Endothelial cell of umbilical vein (primary cell): ENCODE measurements around the gene SRP9. TPM values are rescaled to one million over a fixed set of nuclear protein-coding genes. Genes with fewer than 3 reads are reported as not detected.

Experiments used
- BruUV-seq: library from RNA; stranded (reverse); fragments of 400-500 nt; replicated peaks from 2 replicates; lab custom pipeline; 2021; lab: Mats Ljungman, UMichigan
- CTCF ChIA-PET: fragments of 300-600, 350-600 bp; sonication (Branson Sonifier 250); formaldehyde crosslinking; loops from one replicate; lab custom pipeline; 2021; ENCODE audit warnings: antibody characterized with exemption, inconsistent platforms; lab: Charles Lee
- POLR2A ChIA-PET: fragments of 300-600, 350-600 bp; sonication (Branson Sonifier 250); formaldehyde crosslinking; loops from one replicate; lab custom pipeline; 2021; ENCODE audit warnings: antibody characterized with exemption, inconsistent platforms; lab: Charles Lee
- DNase-seq: peaks from one replicate; pipeline ENCODE4 v3.0.0-alpha.2; 2011; ENCODE audit warnings: low read depth, low spot score
- FAIRE-seq: peaks from 2 replicates; lab custom pipeline; 2011; peaks lifted over from hg19 to GRCh38; lab: Jason Lieb, UNC
- H2AFZ ChIP-seq: 2 replicates; pipeline ENCODE4 v1.6.0; 2012; ENCODE audit warnings: low read depth, low read length, control low read depth, inconsistent platforms
- H3K27ac ChIP-seq: 2 replicates; pipeline ENCODE4 v1.5.1; 2011; ENCODE audit warnings: low read depth, mild to moderate bottlenecking, control low read depth, low read length, moderate library complexity; ENCODE audit not compliant: insufficient read depth
- H3K27me3 ChIP-seq, 2 experiments: 2 replicates each; pipeline versions ENCODE4 v1.6.0 to v1.6.1; 2011; ENCODE audit warnings: low read length in 2 of 2, mixed read lengths in 1 of 2; ENCODE audit not compliant: control insufficient read depth in 2 of 2, insufficient read depth in 2 of 2
- H3K36me3 ChIP-seq, 2 experiments: 2 replicates in 1 of 2; 3 replicates in 1 of 2; pipeline ENCODE4 v1.5.1; 2011; ENCODE audit warnings: low read length in 2 of 2, mild to moderate bottlenecking in 1 of 2, moderate library complexity in 1 of 2; ENCODE audit not compliant: control insufficient read depth in 2 of 2, insufficient read depth in 2 of 2; ENCODE audit errors: extremely low read depth in 1 of 2
- H3K4me1 ChIP-seq: 3 replicates; pipeline ENCODE4 v1.5.1; 2011; ENCODE audit warnings: mild to moderate bottlenecking, low read length; ENCODE audit not compliant: control insufficient read depth, insufficient read depth; ENCODE audit errors: extremely low read depth
- H3K4me2 ChIP-seq: 2 replicates; pipeline ENCODE4 v1.6.1; 2011; ENCODE audit warnings: low read length, control low read depth, mixed read lengths; ENCODE audit not compliant: insufficient read depth
- H3K4me3 ChIP-seq, 3 experiments: fragments of 200-600 bp in 1 of 3; sonication (generic), shearing (Covaris generic) in 1 of 3; replicated peaks in 1 of 3; 2 replicates each; pipeline ENCODE4 v1.5.1; 2011 to 2016; ENCODE audit warnings: control low read depth in 3 of 3, low read length in 3 of 3, mild to moderate bottlenecking in 2 of 3, inconsistent platforms in 1 of 3, low read depth in 1 of 3, moderate library complexity in 1 of 3; ENCODE audit not compliant: insufficient read depth in 1 of 3
- H3K79me2 ChIP-seq: 2 replicates; pipeline ENCODE4 v1.6.0; 2012; ENCODE audit warnings: low read length, inconsistent platforms; ENCODE audit not compliant: control insufficient read depth, insufficient read depth
- H3K9ac ChIP-seq: replicated peaks from 2 replicates; pipeline ENCODE3; 2011; ENCODE audit warnings: low read length, control low read depth; ENCODE audit not compliant: insufficient read depth; ENCODE audit errors: extremely low read depth
- H3K9me1 ChIP-seq: replicated peaks from 3 replicates; pipeline ENCODE4 v1.6.0; 2011; ENCODE audit warnings: mild to moderate bottlenecking, low read length; ENCODE audit not compliant: control insufficient read depth, insufficient read depth; ENCODE audit errors: extremely low read depth
- H3K9me3 ChIP-seq: replicated peaks from 2 replicates; pipeline ENCODE4 v1.5.1; 2012; ENCODE audit warnings: low read length, inconsistent platforms; ENCODE audit not compliant: control insufficient read depth, insufficient read depth
- H4K20me1 ChIP-seq: replicated peaks from 2 replicates; pipeline ENCODE3; 2011; ENCODE audit warnings: mild to moderate bottlenecking, low read length; ENCODE audit not compliant: control insufficient read depth, insufficient read depth; ENCODE audit errors: extremely low read depth
- CTCF ChIP-seq, 2 donors: IDR thresholded peaks; 1 replicate in 1 of 2; 2 replicates in 1 of 2; pipeline ENCODE4 v1.5.1; 2011; ENCODE audit warnings: low read length in 2 of 2, mild to moderate bottlenecking in 2 of 2, moderate library complexity in 2 of 2, control low read depth in 1 of 2, inconsistent platforms in 1 of 2, low read depth in 1 of 2; ENCODE audit not compliant: insufficient read depth in 1 of 2; ENCODE audit errors: extremely low read depth in 1 of 2
- EZH2 ChIP-seq: IDR thresholded peaks from 2 replicates; pipeline ENCODE4 v1.6.1; 2012; ENCODE audit warnings: borderline replicate concordance, low read depth, mild to moderate bottlenecking, moderate library complexity, low read length, inconsistent platforms; ENCODE audit not compliant: severe bottlenecking
- FOS ChIP-seq: IDR thresholded peaks from 2 replicates; pipeline ENCODE4 v1.6.1; 2011; ENCODE audit warnings: mild to moderate bottlenecking, low read length, moderate library complexity, borderline replicate concordance; ENCODE audit not compliant: insufficient read depth
- GATA2 ChIP-seq: IDR thresholded peaks from 2 replicates; pipeline ENCODE4 v1.7.0; 2011; ENCODE audit warnings: low read depth, mild to moderate bottlenecking, moderate library complexity, mixed read lengths, low read length; ENCODE audit not compliant: insufficient read length, insufficient read depth
- JUN ChIP-seq: IDR thresholded peaks from 2 replicates; pipeline ENCODE4 v1.6.1; 2011; ENCODE audit warnings: borderline replicate concordance, low read depth; ENCODE audit not compliant: insufficient read length, insufficient read depth
- MAX ChIP-seq: IDR thresholded peaks from 2 replicates; pipeline ENCODE4 v1.6.1; 2011; ENCODE audit not compliant: insufficient read depth, insufficient read length
- MYC ChIP-seq: IDR thresholded peaks from one replicate; pipeline ENCODE4 v1.6.1; 2011; ENCODE audit warnings: mild to moderate bottlenecking, low read depth, low read length
- POLR2A ChIP-seq: IDR thresholded peaks from 2 replicates; pipeline ENCODE4 v1.6.1; 2012; ENCODE audit warnings: low read depth, mild to moderate bottlenecking, control low read depth, low read length
- POLR2AphosphoS5 ChIP-seq: IDR thresholded peaks from 2 replicates; pipeline ENCODE4 v1.6.1; 2012; ENCODE audit warnings: low read depth, mild to moderate bottlenecking, control low read depth, low read length, moderate library complexity; ENCODE audit not compliant: insufficient read depth
- dilution Hi-C: fragments of 300-500 bp; cut with MboI; formaldehyde crosslinking; loops from one replicate; pipeline ENCODE4 v1.15.0; 2019; ENCODE audit warnings: low sequenced_read_pairs; ENCODE audit not compliant: extremely low pct_ligation_motif_present
- intact Hi-C: fragments of 100-400 bp; cut with micrococcal nuclease; formaldehyde crosslinking; loops from one replicate; pipeline ENCODE4 v1.10.0; 2022
- polyA plus RNA-seq, 4 experiments: library from polyadenylated mRNA; depleted of rRNA in 3 of 4; stranded (reverse) in 3 of 4; unstranded in 1 of 4; fragments of >200 nt; gene quantifications; 2 replicates each; pipeline versions ENCODE4 v1.2.1 to v1.2.3, GENCODE V29; 2011 to 2012; ENCODE audit warnings: missing spikeins in 1 of 4
- total RNA-seq: library from RNA; stranded (reverse); gene quantifications from 2 replicates; pipeline ENCODE4 v1.2.3, GENCODE V29; 2021

The SRP9 gene
- total and polyA plus RNA-seq, 2 donors (not counting 3 experiments of a cell fraction or from before 2014, with no cell fraction given) = 283 to 384 TPM

- BruUV-seq = no TSS peak
- CTCF ChIA-PET = no interaction called here
- no peaks in the 10 kb centered on the region for H3K79me2 ChIP-seq
These were observed 38.0 kb downstream of the SRP9 start for GRCh38 chr1:225815526-225816178.

GRCh38 chr1:225816643-225817538 is 39.3 kb downstream of the SRP9 start:
- H3K9me3 ChIP-seq = no peaks in the 10 kb centered on the region
- TF ChIP-seq JUN = no peak
- TF ChIP-seq CTCF (IDR thresholded peaks at IDR 0.05; ENCODE audit: extremely low read depth in 1 of 2, insufficient read depth in 1 of 2, low read depth in 1 of 2, low read length in 2 of 2) = no peak
- TF ChIP-seq EZH2 = no peak
- no peak for TF ChIP-seq MYC
- no peak for TF ChIP-seq GATA2
- no peak for TF ChIP-seq POLR2AphosphoS5
- TF ChIP-seq FOS = no peak
- TF ChIP-seq MAX = no peak
- no peak for TF ChIP-seq POLR2A
- peak overlapping the region; percentile 53 for H3K27ac ChIP-seq
- FAIRE-seq = no peak
- H3K36me3 ChIP-seq = no peaks in the 10 kb centered on the region
- dilution Hi-C loops = no loop called here
- H4K20me1 ChIP-seq = no peaks in the 10 kb centered on the region
- no peaks in the 10 kb centered on the region for H3K9me1 ChIP-seq
- peak overlapping the region; percentile 83 for H2AFZ ChIP-seq
- H3K4me1 ChIP-seq = peaks cover 9% of the 10 kb centered on the region
- POLR2A ChIA-PET = no interaction called here
- H3K4me3 ChIP-seq = no peak overlapping the region
- intact Hi-C loops = no loop called here
- H3K79me2 ChIP-seq = no peaks in the 10 kb centered on the region
- peak; percentile 75 for DNase-seq
- BruUV-seq = no TSS peak
- H3K9ac ChIP-seq = no peak overlapping the region
- no peaks in the 10 kb centered on the region for H3K27me3 ChIP-seq
- H3K4me2 ChIP-seq = no peak overlapping the region
- CTCF ChIA-PET = no interaction called here

More at GRCh38 chr1:225815526-225816178, 38.0 kb downstream of the SRP9 start:
- H3K4me3 ChIP-seq = no peak overlapping the region
- no peak overlapping the region for H3K4me2 ChIP-seq
- intact Hi-C loops (no loop called here), dilution Hi-C loops (no loop called here)
- H3K9me1 ChIP-seq = no peaks in the 10 kb centered on the region
- H2AFZ ChIP-seq = no peak overlapping the region
- FAIRE-seq (no peak), DNase-seq (no peak)
- H3K36me3 ChIP-seq = no peaks in the 10 kb centered on the region
- TF ChIP-seq POLR2AphosphoS5 (no peak), EZH2 (no peak)
- no peaks in the 10 kb centered on the region for H3K27me3 ChIP-seq
- no peaks in the 10 kb centered on the region for H3K9me3 ChIP-seq
- no peaks in the 10 kb centered on the region for H4K20me1 ChIP-seq
- H3K27ac ChIP-seq = no peak overlapping the region
- H3K4me1 ChIP-seq = peaks cover 15% of the 10 kb centered on the region
- POLR2A ChIA-PET = no interaction called here
- H3K9ac ChIP-seq = no peak overlapping the region
